ENCODE measurements around the gene PLEKHA5. TPM values are rescaled to one million over a fixed set of nuclear protein-coding genes. Genes with fewer than 3 reads are reported as not detected.

Gene PLEKHA5
- total RNA-seq, 2 donors from 2014 or later, result 24.4 to 41.7 TPM

- Histone ChIP-seq H3K4me3 (no peak overlapping the region), H3K36me3 (no peaks in the 10 kb centered on the region), H3K4me1 (replicated peaks) (no peaks in the 10 kb centered on the region), H3K27ac (no peak overlapping the region), H3K9me3 (no peaks in the 10 kb centered on the region), H3K27me3 (replicated peaks; ENCODE audit: insufficient read depth) (no peaks in the 10 kb centered on the region)
- intact Hi-C loops (cut with DNase I), result no loop called here
- DNase-seq (ENCODE audit: low spot score), result no peak
- 75% methylated on average over 4 of the region's 4 CpGs for WGBS
- TF ChIP-seq POLR2AphosphoS5 (IDR thresholded peaks at IDR 0.05), result no peak
- no peak for TF ChIP-seq POLR2A (IDR thresholded peaks at IDR 0.05)
These were observed 273.4 kb downstream of the PLEKHA5 start for GRCh38 chr12:19402743-19403431.

GRCh38 chr12:19404242-19404880 lies 274.8 kb downstream of the PLEKHA5 start:
- DNase-seq (ENCODE audit: low spot score), result no peak
- Histone ChIP-seq H3K4me1 (replicated peaks) (no peaks in the 10 kb centered on the region), H3K27ac (no peak overlapping the region), H3K4me3 (no peak overlapping the region), H3K27me3 (replicated peaks; ENCODE audit: insufficient read depth) (no peaks in the 10 kb centered on the region), H3K9me3 (no peaks in the 10 kb centered on the region), H3K36me3 (no peaks in the 10 kb centered on the region)
- intact Hi-C loops (cut with DNase I), result no loop called here
- no peak for TF ChIP-seq POLR2A (IDR thresholded peaks at IDR 0.05)
- TF ChIP-seq CTCF (IDR thresholded peaks at IDR 0.05), result no peak
- WGBS, result 95% methylated on average over 16 of the region's 16 CpGs

GRCh38 chr12:19409376-19409775 lies 279.8 kb downstream of the PLEKHA5 start:
- intact Hi-C loops (cut with DNase I), result no loop called here
- no peak for TF ChIP-seq POLR2AphosphoS5 (IDR thresholded peaks at IDR 0.05)
- no peak for TF ChIP-seq POLR2A (IDR thresholded peaks at IDR 0.05)
- TF ChIP-seq CTCF (IDR thresholded peaks at IDR 0.05), result no peak
- H3K4me3 ChIP-seq, result no peak overlapping the region
- 21% methylated on average over 3 of the region's 3 CpGs for WGBS
- H3K9me3 ChIP-seq, result no peaks in the 10 kb centered on the region
- H3K27me3 ChIP-seq (replicated peaks; ENCODE audit: insufficient read depth), result no peaks in the 10 kb centered on the region
- no peak overlapping the region for H3K27ac ChIP-seq
- no peak for DNase-seq (ENCODE audit: low spot score)
- H3K36me3 ChIP-seq, result no peaks in the 10 kb centered on the region
- H3K4me1 ChIP-seq (replicated peaks), result no peaks in the 10 kb centered on the region

GRCh38 chr12:19410211-19410610 lies 280.7 kb downstream of the PLEKHA5 start:
- no peak overlapping the region for H3K27ac ChIP-seq
- H3K4me3 ChIP-seq, result no peak overlapping the region
- H3K36me3 ChIP-seq, result no peaks in the 10 kb centered on the region
- 29% methylated on average over 6 of the region's 6 CpGs for WGBS
- DNase-seq (ENCODE audit: low spot score), result no peak
- intact Hi-C loops (cut with DNase I), result no loop called here
- no peaks in the 10 kb centered on the region for H3K4me1 ChIP-seq (replicated peaks)
- H3K9me3 ChIP-seq, result no peaks in the 10 kb centered on the region
- no peak for TF ChIP-seq POLR2A (IDR thresholded peaks at IDR 0.05)
- TF ChIP-seq CTCF (IDR thresholded peaks at IDR 0.05), result no peak
- TF ChIP-seq POLR2AphosphoS5 (IDR thresholded peaks at IDR 0.05), result no peak
- H3K27me3 ChIP-seq (replicated peaks; ENCODE audit: insufficient read depth), result no peaks in the 10 kb centered on the region

- no peaks in the 10 kb centered on the region for H3K27me3 ChIP-seq (replicated peaks; ENCODE audit: insufficient read depth)
- no peak overlapping the region for H3K27ac ChIP-seq
- 59% methylated on average over 7 of the region's 7 CpGs for WGBS
- DNase-seq (ENCODE audit: low spot score), result no peak
- TF ChIP-seq CTCF (IDR thresholded peaks at IDR 0.05), result no peak
- TF ChIP-seq POLR2A (IDR thresholded peaks at IDR 0.05), result no peak
- TF ChIP-seq POLR2AphosphoS5 (IDR thresholded peaks at IDR 0.05), result no peak
- no peaks in the 10 kb centered on the region for H3K4me1 ChIP-seq (replicated peaks)
- H3K9me3 ChIP-seq, result no peaks in the 10 kb centered on the region
- H3K36me3 ChIP-seq, result no peaks in the 10 kb centered on the region
- H3K4me3 ChIP-seq, result no peak overlapping the region
- intact Hi-C loops (cut with DNase I), result no loop called here
These were observed 281.2 kb downstream of the PLEKHA5 start for GRCh38 chr12:19410629-19411185.
